Activated CD4-positive, alpha-beta T cell treated with anti-CD3 and anti-CD28 coated beads for 1 hour (primary cell): ENCODE measurements around the gene DCBLD1.
"Not testable (repeated sequence)": the region's sequence is repeated elsewhere in the genome, so short reads cannot be mapped to it uniquely, and the experiment has no call there.

ENCODE experiments used
- DNase-seq: peaks from one replicate; pipeline ENCODE4 v3.0.0-alpha.2; 2020

Gene DCBLD1

DNA sequence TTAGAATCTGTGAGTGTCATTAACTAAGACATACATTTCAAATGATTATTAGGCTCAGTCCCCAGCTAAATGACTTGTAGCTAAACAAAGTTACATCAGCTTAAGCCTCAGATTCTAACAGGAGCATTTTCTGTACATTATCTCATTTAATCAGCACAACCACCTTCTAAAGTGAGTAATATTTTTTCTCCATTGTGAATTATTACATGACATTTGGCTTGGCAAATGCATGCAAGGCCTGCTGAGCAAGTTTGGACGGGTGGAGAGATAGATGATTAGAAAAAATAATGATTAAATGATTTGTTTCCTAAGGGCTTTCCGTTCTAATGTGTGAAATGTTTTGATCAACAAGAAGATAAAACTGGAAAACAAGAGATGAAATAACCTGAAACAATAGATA, 20.7 kb downstream of the DCBLD1 start:
- no peak for DNase-seq

DNA sequence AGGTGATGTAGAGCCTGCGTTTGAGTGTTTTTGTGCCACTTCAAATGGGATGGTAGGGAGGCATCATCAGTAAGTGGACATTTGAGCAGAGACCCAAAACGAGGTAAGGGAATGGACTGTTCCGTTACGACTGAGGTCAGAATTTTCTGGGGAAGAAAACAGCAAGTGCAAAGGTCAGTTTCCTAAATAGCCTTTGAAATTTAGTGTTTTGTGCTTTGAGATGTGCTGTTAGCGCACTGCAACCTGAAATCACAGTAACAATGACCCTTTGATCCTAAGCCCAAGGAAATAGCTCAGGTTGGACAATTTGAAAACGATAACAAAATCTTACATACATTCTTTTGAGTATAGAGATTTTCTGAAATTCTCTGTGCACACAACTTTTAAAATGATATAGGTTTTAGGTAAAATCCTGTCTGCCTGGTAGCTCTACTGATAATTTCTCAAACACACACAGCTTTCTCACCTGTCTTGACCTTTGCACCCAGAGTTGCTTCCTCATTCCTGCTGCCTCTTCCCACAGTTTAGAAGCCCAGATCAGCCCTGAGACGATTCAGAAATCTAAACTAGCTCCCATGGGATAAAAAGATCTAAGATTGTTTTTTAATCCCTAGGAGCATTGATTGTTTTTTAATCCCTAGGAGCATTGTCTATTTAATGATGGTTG, 22.1 kb downstream of the DCBLD1 start:
- no peak for DNase-seq

DNA sequence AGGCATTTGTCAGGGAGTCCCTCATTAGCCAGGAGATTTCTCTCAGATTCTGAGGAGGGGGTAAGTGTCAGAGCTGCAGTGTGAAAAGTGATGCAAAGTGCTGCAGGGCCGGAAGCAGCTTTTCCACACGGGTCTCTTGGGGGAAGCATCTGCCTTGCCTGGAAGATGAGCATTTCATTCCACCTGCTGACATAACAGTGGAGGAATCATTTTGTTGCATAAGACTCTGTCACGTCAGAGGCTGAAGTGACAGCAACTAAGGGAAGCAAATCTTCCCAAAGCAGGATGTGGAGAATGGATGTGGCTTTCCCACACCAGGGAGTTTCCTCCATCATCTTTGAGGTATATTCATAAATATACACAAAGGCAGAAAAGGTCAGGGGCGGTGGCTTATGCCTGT, 22.8 kb downstream of the DCBLD1 start:
- DNase-seq: no peak

DNA sequence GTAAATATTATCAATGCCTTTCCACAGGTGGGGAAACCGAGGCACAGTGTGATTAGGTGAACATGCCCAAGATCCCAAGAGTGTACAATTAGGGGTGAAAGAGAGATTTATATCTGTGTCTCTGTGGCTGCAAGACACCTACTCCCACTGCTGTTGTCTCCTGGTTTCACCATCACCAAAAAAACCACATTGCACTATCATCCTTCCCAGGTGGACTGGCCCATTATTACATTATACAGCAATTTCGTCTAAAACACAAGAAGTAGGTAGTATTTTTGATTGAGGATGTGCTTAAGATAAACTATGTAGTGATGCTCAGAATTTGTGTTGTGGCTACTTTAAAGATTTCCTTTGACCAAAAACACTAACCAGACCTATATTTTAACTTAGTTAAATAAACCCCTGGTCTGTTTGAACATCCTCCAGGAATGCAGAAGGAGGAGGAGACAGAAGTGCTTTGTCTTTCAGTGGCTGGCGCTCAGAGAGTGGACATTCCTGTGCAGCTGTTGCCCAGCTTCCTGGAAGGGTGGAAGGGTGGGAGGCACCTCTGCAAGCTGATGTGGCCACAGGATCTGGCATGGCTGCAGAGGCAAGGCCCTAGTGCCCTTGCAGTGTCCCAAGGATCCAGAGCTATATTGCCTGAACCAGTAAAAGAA, 23.8 kb downstream of the DCBLD1 start:
- no peak for DNase-seq

- DNase-seq: no peak
Measured at GRCh38 chr6:117506907-117507306, 24.4 kb downstream of the DCBLD1 start.

DNA sequence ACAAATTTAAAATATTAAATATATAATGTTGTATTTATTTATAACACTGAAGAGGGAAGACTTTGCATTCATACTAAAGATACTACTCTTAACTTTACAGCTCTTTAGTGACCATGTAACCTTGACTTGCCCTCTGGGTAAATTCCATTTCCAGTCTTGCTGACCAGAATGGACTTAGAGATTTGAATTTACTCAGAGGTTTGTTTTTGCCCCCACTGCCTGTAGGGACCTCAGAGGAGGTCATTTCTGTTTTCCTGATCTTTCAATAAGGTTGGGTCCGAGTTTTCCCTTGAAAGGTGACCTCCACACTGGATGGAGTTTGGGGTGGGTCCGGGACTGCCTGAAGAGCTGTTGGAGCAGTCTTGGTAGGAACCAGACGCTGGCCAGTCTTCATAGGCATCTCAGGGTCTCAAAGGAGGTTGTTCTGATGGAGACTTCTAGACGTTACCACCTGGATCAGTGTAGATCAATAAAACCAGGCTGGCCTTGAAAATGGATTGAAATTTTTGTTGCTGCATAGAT, 26.0 kb downstream of the DCBLD1 start:
- no peak for DNase-seq

DNA sequence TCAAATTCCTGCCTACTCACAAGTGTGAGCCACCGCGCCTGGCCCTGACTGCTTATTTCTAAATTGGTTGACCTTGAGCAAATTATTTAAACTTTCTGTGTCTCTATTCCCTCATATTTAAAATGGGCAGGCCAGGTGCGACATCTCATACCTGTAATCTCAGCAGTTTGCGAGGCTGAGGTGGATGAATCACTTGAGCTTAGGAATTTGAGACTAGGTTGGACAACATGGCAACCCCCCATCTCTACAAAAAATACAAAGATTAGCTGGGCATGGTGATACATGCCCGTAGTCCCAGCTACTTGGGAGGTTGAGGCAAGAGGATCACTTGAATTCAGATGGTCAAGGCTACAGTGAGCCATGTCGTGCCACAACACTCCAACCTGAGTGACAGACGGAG, 26.5 kb downstream of the DCBLD1 start:
- DNase-seq: no peak

DNA sequence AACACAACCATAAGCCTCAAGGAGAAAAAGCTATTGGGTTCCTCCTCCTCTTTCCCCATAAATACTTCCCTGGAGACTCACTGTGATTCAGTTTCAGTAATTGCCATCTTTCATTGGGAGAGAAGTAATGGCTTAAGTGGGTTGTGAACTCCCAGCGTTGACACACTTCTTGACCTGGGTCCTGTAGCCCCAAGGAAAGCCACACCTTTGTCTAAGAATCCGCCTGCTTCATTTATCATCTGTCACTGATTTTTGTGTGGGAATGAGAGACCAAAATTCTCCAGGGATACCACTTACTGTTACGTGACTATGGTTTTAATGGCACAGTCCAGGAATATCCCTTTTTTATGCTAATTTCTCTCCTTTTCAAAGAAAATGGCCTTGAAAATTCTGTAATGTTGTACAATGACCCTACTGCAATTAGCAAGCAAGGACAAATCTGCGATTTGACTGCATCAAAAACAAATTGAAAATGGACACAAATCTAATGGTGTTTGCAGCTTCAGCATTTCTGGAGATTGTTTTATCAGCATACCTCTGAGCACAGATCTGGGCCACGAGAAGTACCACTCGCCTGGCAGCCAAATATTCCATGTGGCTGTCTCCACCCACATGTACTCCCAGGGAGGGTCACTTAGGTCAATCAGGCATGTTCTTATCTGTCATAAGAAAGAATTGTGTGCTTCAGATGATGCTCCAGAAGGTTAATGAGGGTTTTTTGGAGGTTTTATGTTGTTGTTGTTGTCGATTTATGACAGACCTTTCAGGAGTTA, 29.8 kb downstream of the DCBLD1 start:
- no peak for DNase-seq

GRCh38 chr6:117512987-117513573, 30.6 kb downstream of the DCBLD1 start:
- DNase-seq: no peak

DNA sequence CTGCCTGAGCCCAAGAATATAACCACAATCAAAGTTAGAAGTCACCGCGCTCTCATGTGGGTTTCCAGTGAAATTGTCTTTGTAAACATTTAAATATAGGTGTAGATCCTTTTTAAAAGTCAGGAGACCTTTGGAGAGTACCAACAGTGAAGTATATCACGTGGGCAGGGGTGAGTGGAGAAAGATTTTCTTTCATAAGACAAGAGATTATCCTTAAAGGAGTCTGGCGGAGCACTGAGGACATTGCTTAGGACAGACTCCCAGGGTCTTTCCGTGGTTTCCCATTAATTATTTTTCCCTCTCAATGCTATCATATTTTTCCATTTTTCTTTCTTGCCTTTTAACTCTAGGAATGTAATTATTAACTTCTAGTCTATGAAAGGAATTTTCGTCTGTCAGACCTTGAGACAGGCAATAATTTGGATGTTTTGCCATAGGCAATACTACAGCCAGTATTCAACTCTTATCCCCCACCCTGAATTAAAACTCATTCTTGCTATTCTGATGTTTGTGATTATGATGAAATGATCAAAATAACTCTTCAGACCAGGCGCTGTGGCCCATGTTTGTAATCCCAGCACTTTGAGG, 31.4 kb downstream of the DCBLD1 start:
- DNase-seq: no peak

- no peak for DNase-seq
Measured at GRCh38 chr6:117514655-117515054, 32.2 kb downstream of the DCBLD1 start.

- DNase-seq: no peak
Measured at GRCh38 chr6:117515326-117515725, 32.9 kb downstream of the DCBLD1 start.

GRCh38 chr6:117517995-117518394, 35.5 kb downstream of the DCBLD1 start:
- not testable (repeated sequence) for DNase-seq

- DNase-seq: no peak
Measured at GRCh38 chr6:117518870-117519269, 36.4 kb downstream of the DCBLD1 start.

GRCh38 chr6:117520603-117521395, 38.3 kb downstream of the DCBLD1 start:
- no peak for DNase-seq

- DNase-seq: no peak
Measured at GRCh38 chr6:117521791-117522502, 39.5 kb downstream of the DCBLD1 start.

- no peak for DNase-seq
Measured at GRCh38 chr6:117525607-117526006, 43.1 kb downstream of the DCBLD1 start.

DNA sequence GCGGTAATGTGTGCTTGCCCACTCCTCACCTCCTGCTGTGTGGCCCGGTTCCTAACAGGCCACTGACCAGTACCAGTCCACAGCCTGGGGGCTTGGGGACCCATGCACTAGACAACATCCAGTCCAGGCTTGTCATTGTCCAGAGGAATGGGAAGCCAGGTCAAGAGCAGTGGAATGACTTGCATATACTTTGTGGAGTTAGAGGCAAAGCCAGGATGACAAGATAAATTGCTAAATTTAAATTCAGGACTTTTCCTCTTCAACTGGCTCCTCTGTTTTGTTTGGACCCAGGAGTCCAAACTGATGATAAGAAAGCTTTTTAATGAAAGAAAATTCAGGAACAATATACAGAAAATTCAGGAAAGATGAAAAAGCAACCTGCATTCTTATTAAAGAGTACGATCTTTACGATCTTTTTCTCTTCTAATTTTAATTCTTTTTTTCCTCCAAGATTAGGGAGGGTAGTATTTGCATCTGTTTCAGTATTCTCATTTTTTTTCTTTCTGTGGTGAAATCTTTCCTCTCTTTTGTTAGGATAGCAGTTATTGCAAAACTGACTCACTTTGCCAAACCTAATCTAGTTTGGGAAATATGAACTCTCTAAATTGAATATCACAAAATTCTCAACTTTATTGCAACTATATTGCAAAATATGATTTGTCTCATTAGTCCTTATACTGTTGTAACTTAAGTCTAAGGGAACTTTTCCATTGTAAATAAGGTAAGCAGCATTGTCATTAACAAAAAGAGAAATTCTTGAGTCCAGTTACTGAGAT, 48.2 kb downstream of the DCBLD1 start:
- no peak for DNase-seq

- DNase-seq: no peak
Measured at GRCh38 chr6:117531346-117531745, 48.9 kb downstream of the DCBLD1 start.
